GM18907 (cell line): Measurements from ENCODE around the gene DHX57.
"Not testable (repeated sequence)": the region's sequence is repeated elsewhere in the genome, so short reads cannot be mapped to it uniquely, and the experiment has no call there.

Experiments
- ATAC-seq: cut with Tn5 transposase; IDR thresholded peaks from one replicate; pipeline ENCODE4 v1.9.1; 2021; ENCODE audit warnings: mild to moderate bottlenecking, moderate library complexity; ENCODE audit not compliant: unreplicated experiment

DHX57 gene

GRCh38 chr2:38873763-38874162, 2.0 kb downstream of the DHX57 start:
- ATAC-seq: no peak

GRCh38 chr2:38871432-38871831, 4.3 kb downstream of the DHX57 start:
- ATAC-seq: no peak

GRCh38 chr2:38866773-38867443, 8.8 kb downstream of the DHX57 start:
- ATAC-seq: no peak

- ATAC-seq: no peak
Measured at GRCh38 chr2:38863061-38863695, 12.6 kb downstream of the DHX57 start.

- no peak for ATAC-seq
Measured at GRCh38 chr2:38862476-38862875, 13.3 kb downstream of the DHX57 start.

GRCh38 chr2:38856165-38856564, 19.6 kb downstream of the DHX57 start:
- no peak for ATAC-seq

GRCh38 chr2:38850045-38850444, 25.7 kb downstream of the DHX57 start:
- ATAC-seq: peak; percentile 90

- peak; percentile 16 for ATAC-seq
Measured at GRCh38 chr2:38836791-38837190, 38.9 kb downstream of the DHX57 start.

- ATAC-seq: peak; percentile 88
Measured at GRCh38 chr2:38835990-38836389, 39.7 kb downstream of the DHX57 start.

GRCh38 chr2:38835015-38835601, 40.6 kb downstream of the DHX57 start:
- no peak for ATAC-seq

GRCh38 chr2:38830526-38831159, 45.1 kb downstream of the DHX57 start:
- no peak for ATAC-seq

GRCh38 chr2:38829971-38830370, 45.8 kb downstream of the DHX57 start:
- no peak for ATAC-seq

GRCh38 chr2:38828460-38828859, 47.3 kb downstream of the DHX57 start:
- no peak for ATAC-seq

GRCh38 chr2:38827539-38828145, 48.1 kb downstream of the DHX57 start:
- not testable (repeated sequence) for ATAC-seq

GRCh38 chr2:38825956-38826355, 49.8 kb downstream of the DHX57 start:
- no peak for ATAC-seq

- ATAC-seq: no peak
Measured at GRCh38 chr2:38824906-38825305, 50.8 kb downstream of the DHX57 start.

- ATAC-seq: no peak
Measured at GRCh38 chr2:38823386-38823785, 52.3 kb downstream of the DHX57 start.

- no peak for ATAC-seq
Measured at GRCh38 chr2:38818565-38818964, 57.2 kb downstream of the DHX57 start.

- no peak for ATAC-seq
Measured at GRCh38 chr2:38815936-38816335, 59.8 kb downstream of the DHX57 start.

GRCh38 chr2:38810488-38810887, 65.2 kb downstream of the DHX57 start:
- no peak for ATAC-seq

GRCh38 chr2:38808677-38809076, 67.1 kb downstream of the DHX57 start:
- no peak for ATAC-seq

- no peak for ATAC-seq
Measured at GRCh38 chr2:38806733-38807059, 69.0 kb downstream of the DHX57 start.
